ENCODE results near the gene AGAP9.
"Not testable (repeated sequence)": the region's sequence is repeated elsewhere in the genome, so short reads cannot be mapped to it uniquely, and the experiment has no call there.

The AGAP9 gene

DNA sequence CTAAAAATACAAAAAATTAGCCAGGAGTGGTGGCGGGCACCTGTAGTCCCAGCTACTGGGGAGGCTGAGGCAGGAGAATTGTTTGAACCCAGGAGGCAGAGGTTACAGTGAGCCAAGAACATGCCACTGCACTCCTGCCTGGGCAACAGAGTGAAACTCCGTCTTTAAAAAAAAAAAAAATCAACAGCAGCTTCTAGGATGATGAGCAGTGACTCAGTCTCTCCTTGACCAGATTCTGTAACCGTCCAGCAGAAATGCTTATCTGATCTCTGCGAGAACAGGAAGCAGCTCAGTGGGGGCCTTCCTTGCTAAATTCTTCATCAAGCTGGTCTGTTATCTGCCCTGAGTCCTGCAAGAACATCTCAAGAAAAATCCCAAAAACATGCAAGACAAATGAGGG is 37.5 kb downstream of the AGAP9 start:
- not testable (repeated sequence) for H3K4me1 ChIP-seq (ENCODE audit: control insufficient read depth, insufficient read depth, low read length, poor library complexity, severe bottlenecking); H3K27ac ChIP-seq (ENCODE audit: low read depth, low read length, severe bottlenecking); H3K4me3 ChIP-seq (ENCODE audit: extremely low read depth, insufficient read depth, low read length, poor library complexity, severe bottlenecking); H3K36me3 ChIP-seq (ENCODE audit: control insufficient read depth, insufficient read depth, low read length); H3K9me3 ChIP-seq (ENCODE audit: control insufficient read depth, low read length)
- no CpG with 5 or more reads among the region's 4 CpGs for WGBS, 2 experiments (ENCODE audit: insufficient coverage in 2 of 2)

- 96% methylated on average over 8 of the region's 11 CpGs; no CpG with 5 or more reads in 1 of the 2 experiments for WGBS, 2 experiments (ENCODE audit: insufficient coverage in 2 of 2)
- H3K27ac ChIP-seq (ENCODE audit: low read depth, low read length, severe bottlenecking) = not testable (repeated sequence)
Measured at GRCh38 chr10:47484786-47485185, 38.7 kb downstream of the AGAP9 start.

DNA sequence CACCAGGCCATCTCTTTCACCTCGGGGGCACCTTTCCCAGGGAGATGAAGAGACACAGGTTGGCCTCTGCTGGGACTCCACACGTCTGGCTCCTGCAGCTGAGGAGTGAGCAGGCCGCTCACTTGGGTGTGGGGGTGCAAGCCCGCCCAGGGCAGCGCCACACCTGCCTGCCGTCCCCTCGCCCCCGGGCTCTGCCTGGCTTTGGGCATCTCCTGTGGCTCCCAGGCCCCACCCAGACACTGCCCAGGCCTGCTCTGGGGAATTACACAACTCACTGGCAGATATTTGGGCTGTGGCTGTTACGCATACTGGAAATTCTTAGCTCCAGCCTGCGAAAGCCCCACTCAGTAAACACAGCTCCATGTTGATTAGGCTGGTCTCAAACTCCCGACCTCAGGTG is 39.5 kb downstream of the AGAP9 start, which contains the start of gene ANXA8:
TSS of gene ANXA8 (minus strand) at position 193 of the 400 bp plus-strand sequence. CDS start at position 11, 182 bp downstream.
- WGBS, 2 experiments (ENCODE audit: insufficient coverage in 2 of 2) = 100% methylated on average over 2 of the region's 11 CpGs; no CpG with 5 or more reads in 1 of the 2 experiments
- H3K4me3 ChIP-seq (ENCODE audit: extremely low read depth, insufficient read depth, low read length, poor library complexity, severe bottlenecking); H3K36me3 ChIP-seq (ENCODE audit: control insufficient read depth, insufficient read depth, low read length); H3K27ac ChIP-seq (ENCODE audit: low read depth, low read length, severe bottlenecking); H3K4me1 ChIP-seq (ENCODE audit: control insufficient read depth, insufficient read depth, low read length, poor library complexity, severe bottlenecking); H3K9me3 ChIP-seq (ENCODE audit: control insufficient read depth, low read length): not testable (repeated sequence)

More at GRCh38 chr10:47484786-47485185, 38.7 kb downstream of the AGAP9 start:
- H3K36me3 ChIP-seq (ENCODE audit: control insufficient read depth, insufficient read depth, low read length); H3K9me3 ChIP-seq (ENCODE audit: control insufficient read depth, low read length); H3K4me3 ChIP-seq (ENCODE audit: extremely low read depth, insufficient read depth, low read length, poor library complexity, severe bottlenecking); H3K4me1 ChIP-seq (ENCODE audit: control insufficient read depth, insufficient read depth, low read length, poor library complexity, severe bottlenecking): not testable (repeated sequence)

- not testable (repeated sequence) for H3K9me3 ChIP-seq (ENCODE audit: control insufficient read depth, low read length); H3K4me3 ChIP-seq (ENCODE audit: extremely low read depth, insufficient read depth, low read length, poor library complexity, severe bottlenecking); H3K27ac ChIP-seq (ENCODE audit: low read depth, low read length, severe bottlenecking); H3K4me1 ChIP-seq (ENCODE audit: control insufficient read depth, insufficient read depth, low read length, poor library complexity, severe bottlenecking); H3K36me3 ChIP-seq (ENCODE audit: control insufficient read depth, insufficient read depth, low read length)
- no CpG with 5 or more reads among the region's 1 CpG for WGBS, 2 experiments (ENCODE audit: insufficient coverage in 2 of 2)
Measured at GRCh38 chr10:47482367-47482766, 41.1 kb downstream of the AGAP9 start.

DNA sequence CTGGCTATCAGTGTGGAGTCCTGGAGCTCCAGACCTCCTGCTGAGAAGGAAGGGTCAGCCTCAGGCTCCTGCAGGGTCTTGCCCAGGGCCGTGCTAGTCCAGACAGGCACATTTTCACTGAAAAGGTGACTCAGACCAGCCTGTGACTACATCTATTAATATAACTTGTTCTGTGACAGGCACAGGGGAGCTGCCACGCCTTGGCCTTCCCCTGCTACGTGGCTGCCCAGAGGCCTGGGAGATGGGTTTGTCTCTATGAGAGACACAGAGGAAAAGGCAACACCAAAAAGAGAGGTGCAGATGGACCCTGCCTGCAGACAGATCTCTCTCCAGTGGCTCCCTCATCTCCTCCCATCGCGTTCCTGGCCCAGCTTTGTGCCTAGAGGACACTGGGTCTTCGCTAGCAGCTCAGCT is 41.7 kb downstream of the AGAP9 start:
- H3K4me3 ChIP-seq (ENCODE audit: extremely low read depth, insufficient read depth, low read length, poor library complexity, severe bottlenecking); H3K27ac ChIP-seq (ENCODE audit: low read depth, low read length, severe bottlenecking); H3K9me3 ChIP-seq (ENCODE audit: control insufficient read depth, low read length); H3K36me3 ChIP-seq (ENCODE audit: control insufficient read depth, insufficient read depth, low read length); H3K4me1 ChIP-seq (ENCODE audit: control insufficient read depth, insufficient read depth, low read length, poor library complexity, severe bottlenecking): not testable (repeated sequence)
- WGBS, 2 experiments (ENCODE audit: insufficient coverage in 2 of 2) = no CpG with 5 or more reads among the region's 6 CpGs

GRCh38 chr10:47481182-47481766 is 42.2 kb downstream of the AGAP9 start:
- no CpG with 5 or more reads among the region's 10 CpGs for WGBS, 2 experiments (ENCODE audit: insufficient coverage in 2 of 2)
- H3K36me3 ChIP-seq (ENCODE audit: control insufficient read depth, insufficient read depth, low read length); H3K4me1 ChIP-seq (ENCODE audit: control insufficient read depth, insufficient read depth, low read length, poor library complexity, severe bottlenecking): not testable (repeated sequence)

GRCh38 chr10:47480133-47480532 is 43.3 kb downstream of the AGAP9 start:
- WGBS, 2 experiments (ENCODE audit: insufficient coverage in 2 of 2) = no CpG with 5 or more reads among the region's 3 CpGs
- H3K36me3 ChIP-seq (ENCODE audit: control insufficient read depth, insufficient read depth, low read length); H3K9me3 ChIP-seq (ENCODE audit: control insufficient read depth, low read length); H3K27ac ChIP-seq (ENCODE audit: low read depth, low read length, severe bottlenecking); H3K4me1 ChIP-seq (ENCODE audit: control insufficient read depth, insufficient read depth, low read length, poor library complexity, severe bottlenecking); H3K4me3 ChIP-seq (ENCODE audit: extremely low read depth, insufficient read depth, low read length, poor library complexity, severe bottlenecking): not testable (repeated sequence)

More at GRCh38 chr10:47481182-47481766, 42.2 kb downstream of the AGAP9 start:
- H3K9me3 ChIP-seq (ENCODE audit: control insufficient read depth, low read length); H3K4me3 ChIP-seq (ENCODE audit: extremely low read depth, insufficient read depth, low read length, poor library complexity, severe bottlenecking); H3K27ac ChIP-seq (ENCODE audit: low read depth, low read length, severe bottlenecking): not testable (repeated sequence)

- no CpG with 5 or more reads among the region's 5 CpGs for WGBS, 2 experiments (ENCODE audit: insufficient coverage in 2 of 2)
- not testable (repeated sequence) for H3K9me3 ChIP-seq (ENCODE audit: control insufficient read depth, low read length); H3K4me3 ChIP-seq (ENCODE audit: extremely low read depth, insufficient read depth, low read length, poor library complexity, severe bottlenecking); H3K27ac ChIP-seq (ENCODE audit: low read depth, low read length, severe bottlenecking); H3K4me1 ChIP-seq (ENCODE audit: control insufficient read depth, insufficient read depth, low read length, poor library complexity, severe bottlenecking); H3K36me3 ChIP-seq (ENCODE audit: control insufficient read depth, insufficient read depth, low read length)
Measured at GRCh38 chr10:47478114-47478513, 45.3 kb downstream of the AGAP9 start.

DNA sequence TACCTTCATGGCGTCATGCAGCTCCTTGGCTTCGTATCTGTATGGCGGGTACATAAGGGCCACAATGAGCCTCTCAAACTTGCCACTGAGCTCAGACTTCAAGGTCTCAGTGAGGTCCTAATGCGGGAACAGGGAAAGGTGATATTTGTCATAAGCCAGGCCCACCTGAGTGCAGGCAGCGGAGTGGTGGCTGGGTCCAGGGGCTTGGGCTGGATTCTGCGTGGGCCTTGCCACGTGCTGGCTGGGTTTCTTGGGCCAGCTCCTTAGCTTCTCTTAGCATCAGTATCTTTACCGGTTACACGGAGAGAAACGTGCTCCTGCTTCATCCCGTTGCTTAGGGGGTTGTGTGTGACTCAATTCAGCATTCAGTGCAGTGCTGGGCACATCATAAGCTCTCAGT is 46.4 kb downstream of the AGAP9 start:
- not testable (repeated sequence) for H3K9me3 ChIP-seq (ENCODE audit: control insufficient read depth, low read length); H3K4me1 ChIP-seq (ENCODE audit: control insufficient read depth, insufficient read depth, low read length, poor library complexity, severe bottlenecking); H3K4me3 ChIP-seq (ENCODE audit: extremely low read depth, insufficient read depth, low read length, poor library complexity, severe bottlenecking); H3K36me3 ChIP-seq (ENCODE audit: control insufficient read depth, insufficient read depth, low read length); H3K27ac ChIP-seq (ENCODE audit: low read depth, low read length, severe bottlenecking)
- no CpG with 5 or more reads among the region's 11 CpGs for WGBS, 2 experiments (ENCODE audit: insufficient coverage in 2 of 2)

- H3K9me3 ChIP-seq (ENCODE audit: control insufficient read depth, low read length); H3K4me3 ChIP-seq (ENCODE audit: extremely low read depth, insufficient read depth, low read length, poor library complexity, severe bottlenecking); H3K4me1 ChIP-seq (ENCODE audit: control insufficient read depth, insufficient read depth, low read length, poor library complexity, severe bottlenecking); H3K36me3 ChIP-seq (ENCODE audit: control insufficient read depth, insufficient read depth, low read length); H3K27ac ChIP-seq (ENCODE audit: low read depth, low read length, severe bottlenecking): not testable (repeated sequence)
- WGBS, 2 experiments (ENCODE audit: insufficient coverage in 2 of 2) = no CpG with 5 or more reads among the region's 5 CpGs
Measured at GRCh38 chr10:47475101-47475500, 48.3 kb downstream of the AGAP9 start.

DNA sequence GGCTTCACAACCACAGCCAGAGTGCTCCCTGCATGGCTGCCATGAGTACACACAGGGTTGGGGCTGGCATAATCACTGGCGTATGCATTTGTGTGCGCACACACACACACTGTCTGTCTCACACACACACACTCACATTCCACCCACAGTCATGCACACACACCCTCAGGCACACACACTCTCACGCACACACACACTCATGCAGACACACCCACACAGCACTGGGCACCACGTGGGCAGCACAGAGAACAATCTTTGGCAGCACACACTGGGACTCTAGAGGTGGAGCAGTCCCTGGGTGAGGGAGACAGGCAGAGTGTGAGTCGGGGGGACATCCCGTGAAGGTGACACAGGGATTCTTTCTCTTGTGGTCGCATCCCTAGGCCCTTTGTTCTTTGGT is 49.9 kb downstream of the AGAP9 start:
- not testable (repeated sequence) for H3K4me3 ChIP-seq (ENCODE audit: extremely low read depth, insufficient read depth, low read length, poor library complexity, severe bottlenecking); H3K27ac ChIP-seq (ENCODE audit: low read depth, low read length, severe bottlenecking); H3K9me3 ChIP-seq (ENCODE audit: control insufficient read depth, low read length); H3K4me1 ChIP-seq (ENCODE audit: control insufficient read depth, insufficient read depth, low read length, poor library complexity, severe bottlenecking); H3K36me3 ChIP-seq (ENCODE audit: control insufficient read depth, insufficient read depth, low read length)
- WGBS, 2 experiments (ENCODE audit: insufficient coverage in 2 of 2) = no CpG with 5 or more reads among the region's 7 CpGs
